NCI-H2171 (cell line): ENCODE data around the gene SAFB.

Experiments
- DNase-seq: peaks from one replicate; lab custom pipeline; 2025; lab: John Stamatoyannopoulos, UW

SAFB gene

GRCh38 chr19:5622465-5623396 lies at the start of gene SAFB, which contains the start of gene SAFB2:
Gene SAFB (plus strand): TSS chr19:5623083. CDS start chr19:5623206, 123 bp downstream.
Gene SAFB2 (minus strand): TSS chr19:5622776. CDS start chr19:5622715, 61 bp downstream.
- peak; percentile 98 for DNase-seq

- DNase-seq: no peak
Observed at GRCh38 chr19:5575590-5575989, 47.3 kb upstream of the SAFB start.

- DNase-seq: peak; percentile 59
Observed at GRCh38 chr19:5578097-5578846, 44.6 kb upstream of the SAFB start.

- no peak for DNase-seq
Observed at GRCh38 chr19:5579286-5579685, 43.6 kb upstream of the SAFB start.

- DNase-seq: no peak
Observed at GRCh38 chr19:5579697-5580096, 43.2 kb upstream of the SAFB start.

GRCh38 chr19:5580161-5580571 lies 42.7 kb upstream of the SAFB start:
- no peak for DNase-seq

- no peak for DNase-seq
Observed at GRCh38 chr19:5585461-5586299, 37.2 kb upstream of the SAFB start.

GRCh38 chr19:5586300-5587070 lies 36.4 kb upstream of the SAFB start:
- no peak for DNase-seq

GRCh38 chr19:5587071-5587455 lies 35.8 kb upstream of the SAFB start:
- no peak for DNase-seq

GRCh38 chr19:5587661-5588060 lies 35.2 kb upstream of the SAFB start:
- DNase-seq: no peak

GRCh38 chr19:5588441-5588840 lies 34.4 kb upstream of the SAFB start:
- DNase-seq: no peak

GRCh38 chr19:5588906-5589676 lies 33.8 kb upstream of the SAFB start:
- no peak for DNase-seq

GRCh38 chr19:5590151-5590864 lies 32.6 kb upstream of the SAFB start:
- DNase-seq: no peak

GRCh38 chr19:5590865-5591154 lies 32.1 kb upstream of the SAFB start:
- DNase-seq: no peak

- DNase-seq: no peak
Observed at GRCh38 chr19:5591476-5591875, 31.4 kb upstream of the SAFB start.

GRCh38 chr19:5592531-5593342 lies 30.1 kb upstream of the SAFB start:
- DNase-seq: no peak

- DNase-seq: no peak
Observed at GRCh38 chr19:5593343-5594255, 29.3 kb upstream of the SAFB start.

GRCh38 chr19:5594521-5594950 lies 28.3 kb upstream of the SAFB start:
- no peak for DNase-seq
